ENCODE results near the gene COPE.
A peak's percentile ranks its signal among the peaks of the same experiment; 100 is the strongest.

The COPE gene

GRCh38 chr19:18854982-18855381, 64.2 kb downstream of the COPE start:
- no peak for TF ChIP-seq CTCF (IDR thresholded peaks at IDR 0.05; ENCODE audit: unreplicated experiment in 3 of 3)
- H3K4me3 Mint-ChIP-seq, result no peak overlapping the region
- H3K27ac Mint-ChIP-seq, result no peak overlapping the region
- H3K4me1 Mint-ChIP-seq, result peaks cover 25% of the 10 kb centered on the region
- H3K36me3 Mint-ChIP-seq (ENCODE audit: low read depth), result peaks cover 70% of the 10 kb centered on the region
- no peaks in the 10 kb centered on the region for H3K9me3 Mint-ChIP-seq
- H3K27me3 Mint-ChIP-seq (ENCODE audit: low read depth), result no peaks in the 10 kb centered on the region

- no peak overlapping the region for H3K27ac Mint-ChIP-seq
- no peak overlapping the region for H3K4me3 Mint-ChIP-seq
- H3K4me1 Mint-ChIP-seq, result peaks cover 36% of the 10 kb centered on the region
- no peaks in the 10 kb centered on the region for H3K27me3 Mint-ChIP-seq (ENCODE audit: low read depth)
- H3K9me3 Mint-ChIP-seq, result no peaks in the 10 kb centered on the region
- no peak for TF ChIP-seq CTCF (IDR thresholded peaks at IDR 0.05; ENCODE audit: unreplicated experiment in 3 of 3)
- peaks cover 66% of the 10 kb centered on the region for H3K36me3 Mint-ChIP-seq (ENCODE audit: low read depth)
These were observed 65.3 kb downstream of the COPE start for GRCh38 chr19:18853755-18854427.

GRCh38 chr19:18852648-18853047, 66.5 kb downstream of the COPE start:
- Mint-ChIP-seq H3K9me3 (no peaks in the 10 kb centered on the region), H3K4me1 (peaks cover 49% of the 10 kb centered on the region), H3K27me3 (ENCODE audit: low read depth) (no peaks in the 10 kb centered on the region), H3K27ac (no peak overlapping the region), H3K36me3 (ENCODE audit: low read depth) (peaks cover 57% of the 10 kb centered on the region), H3K4me3 (no peak overlapping the region)
- no peak for TF ChIP-seq CTCF (IDR thresholded peaks at IDR 0.05; ENCODE audit: unreplicated experiment in 3 of 3)

- H3K27ac Mint-ChIP-seq, result no peak overlapping the region
- no peak for TF ChIP-seq CTCF (IDR thresholded peaks at IDR 0.05; ENCODE audit: unreplicated experiment in 3 of 3)
- H3K4me3 Mint-ChIP-seq, result no peak overlapping the region
- no peaks in the 10 kb centered on the region for H3K27me3 Mint-ChIP-seq (ENCODE audit: low read depth)
- no peaks in the 10 kb centered on the region for H3K9me3 Mint-ChIP-seq
- H3K4me1 Mint-ChIP-seq, result peaks cover 57% of the 10 kb centered on the region
- H3K36me3 Mint-ChIP-seq (ENCODE audit: low read depth), result peaks cover 57% of the 10 kb centered on the region
These were observed 67.4 kb downstream of the COPE start for GRCh38 chr19:18851673-18852325.

GRCh38 chr19:18850471-18851375, 68.5 kb downstream of the COPE start:
- Mint-ChIP-seq H3K27ac (peak overlapping the region; percentile 78 to 99 (median 99)), H3K36me3 (ENCODE audit: low read depth) (peaks cover 48% of the 10 kb centered on the region), H3K27me3 (ENCODE audit: low read depth) (no peaks in the 10 kb centered on the region), H3K4me1 (peaks cover 60% of the 10 kb centered on the region), H3K4me3 (peak overlapping the region in 2 of 3 experiments; percentile 55 to 66), H3K9me3 (no peaks in the 10 kb centered on the region)
- no peak for TF ChIP-seq CTCF (IDR thresholded peaks at IDR 0.05; ENCODE audit: unreplicated experiment in 3 of 3)
